HG03159 (cell line): ENCODE results near the gene SLAMF8.
A peak's percentile ranks its signal among the peaks of the same experiment; 100 is the strongest.

Experiments
- ATAC-seq: cut with Tn5 transposase; IDR thresholded peaks from one replicate; pipeline ENCODE4 v1.9.1; 2021; ENCODE audit warnings: mild to moderate bottlenecking, moderate library complexity; ENCODE audit not compliant: unreplicated experiment

Gene SLAMF8

DNA sequence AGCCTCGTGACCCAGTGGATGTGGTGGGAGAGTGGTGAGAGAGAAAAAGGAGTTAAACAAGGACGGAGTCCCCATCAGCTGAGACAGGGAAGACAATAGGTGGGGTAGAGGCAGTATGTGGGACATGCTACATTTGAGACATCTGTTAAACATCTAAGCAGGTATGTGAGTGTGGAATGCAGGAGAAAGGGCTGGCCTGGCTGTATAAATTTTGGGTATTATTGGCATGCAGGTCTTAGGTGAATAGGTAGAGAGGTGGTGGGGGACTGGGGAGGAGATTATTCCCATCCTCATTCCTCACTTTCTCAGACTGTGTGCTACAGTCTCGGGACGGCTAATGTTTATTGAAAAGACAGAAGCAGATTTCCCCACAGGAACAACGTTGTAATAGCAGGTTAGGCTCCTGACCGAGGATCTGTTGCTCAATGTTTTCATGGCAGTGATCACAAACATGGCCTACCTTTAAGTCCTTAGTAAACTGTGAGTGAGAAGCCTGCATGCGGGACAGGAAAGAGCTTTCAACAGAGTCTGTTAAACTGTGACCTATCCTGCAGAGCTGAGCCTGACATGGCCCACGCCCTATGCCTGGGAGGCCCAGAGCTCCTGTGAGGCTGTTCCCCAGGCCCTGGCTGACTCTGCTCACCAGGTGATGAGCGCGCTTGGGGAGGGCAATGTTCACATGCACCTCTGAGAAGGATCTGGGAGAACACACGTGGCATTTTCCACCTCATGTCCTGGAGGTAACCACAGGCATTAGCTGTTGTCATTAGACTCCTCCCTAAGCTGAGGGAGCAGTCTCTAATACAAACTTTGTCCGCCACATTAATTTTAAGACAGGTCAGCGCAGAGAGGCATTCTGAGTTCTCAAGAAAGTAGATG is 19.3 kb downstream of the SLAMF8 start:
- no peak for ATAC-seq

DNA sequence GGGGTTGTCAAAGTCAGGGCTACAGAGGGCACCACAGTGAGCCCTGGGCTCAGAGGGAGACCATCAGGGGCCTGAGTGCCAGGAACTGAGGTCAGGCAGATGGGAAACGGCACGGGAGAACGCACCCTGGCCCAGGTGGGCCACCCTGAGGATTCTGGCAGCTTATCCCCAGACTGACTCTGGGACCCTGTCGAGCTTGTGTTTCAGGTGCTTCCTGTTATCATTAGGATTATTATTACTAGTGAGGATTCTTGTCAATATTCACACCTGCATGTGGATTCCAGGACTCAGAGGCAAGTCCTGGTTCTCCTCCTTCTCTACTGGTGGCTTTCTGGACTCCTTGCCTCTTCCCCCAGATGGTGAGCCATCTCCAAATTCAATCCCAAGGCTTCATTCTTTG is 20.6 kb downstream of the SLAMF8 start:
- ATAC-seq: no peak

DNA sequence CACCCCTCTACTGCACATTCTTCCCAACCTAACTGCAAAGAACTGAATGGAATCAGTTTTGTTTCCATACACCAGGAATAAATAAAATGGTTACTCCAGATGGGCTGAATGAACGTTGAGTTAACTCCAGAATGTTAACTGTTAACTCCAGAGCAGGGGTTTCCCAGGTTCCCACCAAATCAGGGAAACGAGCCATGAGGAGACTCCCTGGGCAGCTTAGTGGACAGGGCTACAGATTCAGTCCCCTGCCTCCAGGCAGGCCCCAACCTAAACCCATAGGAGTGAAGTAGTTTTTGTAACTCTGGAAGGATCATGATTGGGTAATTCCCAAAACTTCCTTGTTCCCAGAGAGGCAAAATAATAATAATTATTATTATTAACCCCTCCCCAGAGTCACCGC is 21.7 kb downstream of the SLAMF8 start:
- ATAC-seq: no peak

DNA sequence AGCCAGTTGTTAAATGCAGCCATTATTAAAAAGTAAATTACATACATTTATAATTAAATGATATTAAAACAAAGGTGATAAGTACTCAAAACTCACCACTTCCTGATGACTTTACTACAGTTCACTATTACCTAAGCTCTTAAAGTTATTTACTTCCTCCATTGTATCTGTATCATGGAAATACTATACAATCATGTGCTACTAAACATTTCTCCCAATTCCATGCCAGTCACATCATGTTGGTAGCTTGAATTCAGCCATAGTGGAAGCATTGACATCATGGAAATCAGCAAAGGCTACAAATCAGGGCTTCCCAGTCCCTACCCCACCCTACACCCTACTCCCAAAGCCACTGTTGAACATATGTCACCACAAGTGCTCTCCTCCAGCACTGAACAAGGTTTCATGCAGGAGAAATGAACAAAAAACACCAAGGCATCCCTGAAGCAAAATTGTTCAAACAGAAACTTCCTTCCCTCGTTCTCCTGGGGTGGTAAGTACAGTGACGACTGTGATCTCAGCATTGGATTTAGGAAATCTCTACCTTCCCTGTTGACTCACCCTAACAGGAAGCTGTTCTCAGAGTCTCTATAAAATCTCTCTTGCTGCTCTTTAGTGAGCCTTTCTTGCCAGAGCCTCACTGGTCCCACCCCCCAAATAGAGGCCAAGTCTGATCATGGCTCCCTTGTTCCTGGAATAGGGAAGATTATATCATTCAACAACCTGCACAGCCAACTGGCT is 23.1 kb downstream of the SLAMF8 start:
- ATAC-seq: no peak

DNA sequence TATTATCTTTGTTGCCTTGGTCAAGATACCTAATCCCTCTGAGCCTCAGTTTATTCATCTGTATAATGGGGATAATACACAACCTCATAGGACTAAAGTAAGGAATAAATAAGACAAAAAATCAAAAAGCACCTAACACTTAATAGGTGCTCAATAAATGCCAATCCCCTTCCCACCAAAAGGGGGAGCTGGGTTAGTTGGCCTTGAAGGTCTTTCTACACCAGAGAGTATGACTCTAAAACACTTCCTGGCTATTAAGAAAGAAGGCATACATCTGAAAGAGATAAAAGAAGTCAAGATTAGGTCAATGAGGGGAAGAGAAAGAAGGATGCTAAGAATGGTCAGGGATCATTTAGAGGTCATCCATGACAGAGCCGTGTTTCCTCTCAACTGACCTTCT is 24.7 kb downstream of the SLAMF8 start:
- ATAC-seq: no peak

DNA sequence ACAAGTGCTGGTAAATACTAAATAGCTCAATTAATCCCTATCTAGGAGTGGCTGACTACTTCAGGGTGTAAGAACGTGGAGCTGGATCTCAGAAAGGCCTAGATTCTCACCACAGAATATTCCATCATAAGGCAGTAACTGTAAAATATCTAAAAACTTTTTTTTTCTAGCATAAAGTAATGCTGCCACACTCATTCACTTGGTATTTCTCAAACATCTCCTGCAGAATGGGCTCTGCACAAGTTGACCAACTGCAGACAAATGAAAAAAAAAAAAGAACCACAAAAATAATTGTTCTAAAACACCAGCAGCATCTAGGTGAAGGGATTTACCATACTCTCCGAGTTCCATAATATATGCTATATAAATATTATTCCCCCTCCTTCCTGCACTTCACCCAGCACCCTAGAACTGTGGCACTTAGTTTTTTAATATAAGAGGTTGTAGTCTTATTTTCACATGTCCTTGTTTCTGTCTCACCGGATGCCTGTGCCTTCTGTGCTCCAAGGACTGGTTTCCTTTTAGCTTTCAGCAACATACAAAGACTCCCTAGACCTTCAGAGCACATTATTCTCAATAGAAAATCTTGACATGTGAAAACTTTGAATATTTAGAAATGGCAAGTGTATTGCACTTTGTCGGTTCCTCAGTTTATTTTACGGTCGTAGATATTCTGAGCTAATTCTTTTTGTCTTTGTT is 26.9 kb downstream of the SLAMF8 start:
- ATAC-seq: no peak

DNA sequence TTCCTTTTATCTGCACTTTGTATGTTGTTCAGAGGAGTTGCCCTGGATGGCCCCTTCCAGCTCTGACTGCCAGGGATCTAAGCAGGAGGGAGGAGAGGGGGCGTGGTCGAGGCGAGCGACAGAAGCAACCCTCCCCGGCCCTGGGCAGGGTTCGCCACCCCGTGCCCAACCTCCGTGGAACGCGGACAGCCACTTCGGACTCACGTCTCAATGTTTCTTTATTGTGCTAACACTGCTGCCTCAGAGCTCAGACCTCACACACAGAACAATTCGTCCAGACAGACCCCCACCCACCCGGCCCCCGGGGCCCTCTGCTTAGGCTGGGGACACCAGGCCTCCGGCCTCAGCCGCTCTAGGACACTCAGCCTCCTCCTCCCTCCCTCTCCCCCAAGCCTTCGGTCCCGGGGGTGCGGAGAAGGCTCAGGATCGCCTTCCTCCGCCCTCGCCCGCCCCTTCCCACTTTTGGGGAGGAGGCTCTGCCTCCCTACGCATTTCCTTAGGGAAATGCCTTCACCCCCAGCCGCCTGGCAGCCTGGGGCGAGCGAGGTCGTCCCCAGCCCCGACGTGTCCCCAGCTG is 27.5 kb downstream of the SLAMF8 start:
- ATAC-seq: peak; percentile 9

DNA sequence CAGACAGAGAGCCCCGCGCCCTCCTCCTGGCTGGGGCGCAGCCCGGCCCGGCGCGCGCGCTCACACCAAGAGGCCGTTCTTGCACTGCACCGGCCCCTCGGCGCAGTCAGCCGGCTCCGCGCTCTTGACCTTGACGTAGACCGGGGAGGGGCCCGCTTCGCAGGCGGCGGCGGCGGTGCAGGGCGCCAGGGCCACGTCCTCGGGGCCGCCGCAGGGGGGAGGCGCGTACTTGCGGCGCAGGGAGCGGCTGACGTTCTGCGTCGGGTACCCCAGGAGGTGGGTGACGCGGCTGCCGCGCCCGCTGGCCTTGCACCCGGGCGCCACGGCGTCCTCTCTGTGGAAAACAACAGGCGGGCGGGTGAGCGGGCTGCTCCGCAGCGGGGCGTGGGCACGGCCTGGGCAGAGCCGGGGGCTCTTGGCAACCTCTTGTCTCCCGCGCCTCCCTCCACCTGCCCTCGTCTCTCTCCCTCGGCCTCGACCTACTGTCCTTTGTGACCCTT is 28.1 kb downstream of the SLAMF8 start:
- ATAC-seq: peak; percentile 87

DNA sequence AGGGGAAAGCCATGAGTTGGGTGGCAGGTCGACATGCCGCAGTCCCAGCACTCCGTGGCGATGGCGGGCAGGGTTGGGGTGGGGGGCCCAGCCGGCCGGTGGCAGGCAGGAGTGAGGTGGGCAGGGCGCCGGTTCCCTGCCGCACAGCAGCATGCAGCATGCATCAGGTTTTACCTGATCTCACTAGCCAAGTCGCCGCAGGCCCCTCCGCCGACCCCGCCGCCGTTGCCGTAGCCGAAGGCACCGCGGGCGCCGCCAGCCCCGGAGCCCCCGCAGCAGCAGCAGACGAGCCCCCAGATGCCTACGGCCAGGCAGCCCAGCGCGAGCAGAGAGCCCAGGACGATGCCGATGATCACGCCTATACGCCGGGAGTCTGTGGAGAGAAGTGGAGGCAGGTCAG is 29.0 kb downstream of the SLAMF8 start:
- no peak for ATAC-seq

DNA sequence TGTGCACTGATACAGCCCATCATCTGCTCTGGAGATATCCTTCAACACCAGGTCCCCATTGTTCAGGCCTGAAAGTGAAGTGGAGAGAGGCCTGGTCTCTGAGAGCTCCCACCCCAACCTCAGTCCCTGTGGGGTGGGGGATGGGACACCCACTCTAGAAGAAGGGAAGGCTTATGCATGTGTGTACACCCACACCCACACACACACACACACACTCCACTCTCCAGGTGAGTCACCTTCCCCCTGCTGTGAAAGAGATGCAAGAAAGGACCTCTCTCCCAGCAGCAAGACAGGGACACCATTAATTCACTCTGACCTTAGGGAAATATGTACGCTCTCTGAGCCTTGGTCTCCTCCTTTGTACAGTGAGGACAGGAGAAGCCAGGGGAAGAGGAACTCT is 29.9 kb downstream of the SLAMF8 start:
- no peak for ATAC-seq

DNA sequence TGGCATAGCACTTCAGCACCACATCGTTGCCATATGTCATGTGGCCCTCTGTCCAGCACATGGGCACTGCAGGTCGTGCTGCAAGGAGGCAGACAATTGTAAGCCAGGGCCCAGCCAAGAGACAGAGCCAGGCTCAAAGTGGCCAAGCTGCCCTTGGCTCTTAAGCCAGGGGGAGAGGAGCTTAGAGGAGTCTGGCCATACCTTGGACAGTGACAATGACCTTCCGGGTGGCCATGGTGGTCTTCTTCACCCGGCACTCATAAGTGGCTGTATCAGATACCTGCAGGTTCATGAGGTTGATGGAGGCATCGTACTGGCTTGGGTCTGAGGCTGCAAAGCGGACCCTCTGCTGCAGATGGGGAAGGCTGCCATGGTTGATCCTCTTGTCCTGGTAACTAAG is 31.2 kb downstream of the SLAMF8 start:
- no peak for ATAC-seq

DNA sequence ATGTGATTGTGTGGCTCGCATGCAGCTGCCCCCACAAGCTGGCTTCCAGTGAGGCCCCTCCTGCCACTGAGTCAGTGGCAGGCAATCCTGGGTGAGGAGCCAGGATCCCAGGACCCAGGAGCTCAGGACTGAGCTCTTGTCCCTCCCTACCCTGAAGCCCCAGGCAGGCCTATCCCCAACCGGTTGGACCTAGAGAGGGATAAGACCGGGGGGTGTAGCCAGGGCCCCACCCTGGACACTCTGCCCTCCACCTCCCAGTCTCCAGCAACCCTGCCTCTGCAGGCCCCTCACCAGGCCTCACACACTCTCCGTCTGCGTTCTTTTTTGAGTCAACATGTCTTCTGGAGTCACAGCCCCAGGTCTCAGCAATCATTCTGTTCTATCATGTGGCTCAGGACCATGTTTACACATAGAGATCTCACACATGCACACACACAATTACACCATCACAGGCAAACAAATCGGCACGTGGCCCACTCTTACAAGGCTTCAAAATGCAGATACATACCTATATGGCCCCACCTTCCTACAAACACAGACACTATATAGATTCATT is 33.2 kb downstream of the SLAMF8 start:
- no peak for ATAC-seq

DNA sequence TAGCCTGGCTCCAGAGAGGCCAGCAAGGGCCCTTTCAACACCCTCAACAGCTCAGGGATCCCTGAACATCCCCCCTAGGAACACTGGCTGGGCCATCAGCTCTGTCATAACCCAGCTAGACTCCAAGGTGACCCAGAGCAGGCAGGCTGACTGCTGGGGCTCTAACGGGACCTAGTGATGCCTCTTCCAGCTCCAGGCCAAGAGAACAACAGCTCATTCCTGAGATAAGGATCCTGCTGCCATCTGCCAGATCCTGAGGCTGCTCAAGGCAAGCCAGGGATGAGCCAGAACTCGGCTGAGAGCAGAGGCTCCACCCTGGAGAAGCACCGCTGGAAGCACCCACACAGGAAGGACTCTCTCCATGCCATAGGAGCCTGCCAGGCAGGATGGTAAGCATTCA is 33.8 kb downstream of the SLAMF8 start:
- ATAC-seq: no peak

DNA sequence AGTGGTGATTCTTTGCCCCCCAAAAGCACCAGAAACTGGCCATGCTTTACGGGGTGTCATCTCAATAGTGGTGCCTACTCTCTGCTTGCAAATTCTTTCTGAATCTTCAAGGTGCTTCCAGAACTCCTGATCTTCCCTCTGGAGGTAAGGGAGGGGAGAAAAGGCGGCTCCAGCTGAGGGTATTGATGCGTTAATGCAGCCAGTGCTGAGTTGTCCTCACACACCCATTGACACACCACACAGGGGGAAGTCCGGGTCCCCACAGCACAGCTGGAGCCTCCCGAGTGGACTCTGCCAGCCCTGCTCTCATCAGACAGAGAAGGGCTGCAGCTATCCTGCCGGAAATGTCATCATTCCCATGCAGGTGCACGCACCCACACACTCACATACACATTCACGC is 34.5 kb downstream of the SLAMF8 start:
- no peak for ATAC-seq

DNA sequence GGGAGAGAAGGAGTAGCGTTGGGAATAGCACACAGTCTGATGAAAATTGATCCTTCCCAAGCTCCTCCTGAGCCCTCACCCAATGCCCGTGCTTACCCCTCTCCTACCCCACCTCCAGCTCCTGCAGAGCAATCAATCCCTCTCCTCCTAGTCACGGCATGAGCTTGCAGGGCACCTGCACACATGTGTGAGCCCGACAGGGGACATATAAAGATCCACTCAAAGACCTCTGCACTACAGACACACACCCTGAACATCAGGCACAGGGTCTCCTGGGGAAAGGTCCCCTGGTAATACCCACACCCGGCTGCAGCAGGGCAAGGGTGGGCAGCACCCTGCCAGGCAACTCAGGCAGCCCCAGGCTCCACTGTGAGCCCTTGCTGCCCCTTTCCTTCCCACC is 35.4 kb downstream of the SLAMF8 start:
- ATAC-seq: no peak

DNA sequence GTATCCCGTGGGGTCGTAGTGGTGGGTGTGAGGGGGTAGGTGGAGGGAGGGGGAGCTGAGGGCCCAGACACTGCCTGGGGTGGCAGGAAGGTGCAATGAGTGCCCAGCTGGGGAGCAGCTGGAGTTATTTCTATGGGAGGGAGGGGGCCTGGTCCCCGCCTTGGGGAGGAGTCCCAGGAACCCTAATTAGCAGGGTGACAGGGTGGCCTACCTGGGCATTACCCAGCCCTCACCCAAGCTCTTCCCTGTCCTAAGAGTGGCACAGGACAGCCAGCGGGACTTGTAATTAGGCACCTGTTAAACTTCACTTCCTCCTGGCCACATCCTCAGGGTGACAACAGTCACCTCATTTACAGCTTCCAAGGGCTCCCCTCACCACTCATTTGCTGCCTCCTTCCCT is 35.9 kb downstream of the SLAMF8 start, which contains the start of gene VSIG8:
TSS of gene VSIG8 (minus strand) at position 101 of the 400 bp plus-strand sequence. CDS start 136 bp downstream, outside the sequence.
- ATAC-seq: no peak

DNA sequence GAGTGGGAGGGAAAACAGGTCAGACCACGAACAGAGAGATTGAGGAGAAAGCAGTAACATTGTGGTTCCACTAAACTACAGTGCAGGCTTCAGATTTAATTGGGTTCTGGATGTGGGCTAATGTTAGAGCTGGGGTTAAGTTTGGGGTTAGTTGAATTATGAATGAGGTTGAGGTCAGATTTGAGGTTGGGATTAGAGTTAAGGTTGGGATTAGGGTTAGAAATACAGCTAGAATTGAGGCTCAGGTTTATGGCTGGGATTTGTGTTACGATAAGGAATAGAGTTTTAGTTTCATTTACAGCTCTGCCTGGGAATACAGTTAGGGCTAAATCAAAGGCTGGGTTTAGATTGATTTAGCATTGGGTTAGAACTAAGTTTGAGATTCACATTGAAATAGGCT is 37.6 kb downstream of the SLAMF8 start:
- ATAC-seq: no peak

DNA sequence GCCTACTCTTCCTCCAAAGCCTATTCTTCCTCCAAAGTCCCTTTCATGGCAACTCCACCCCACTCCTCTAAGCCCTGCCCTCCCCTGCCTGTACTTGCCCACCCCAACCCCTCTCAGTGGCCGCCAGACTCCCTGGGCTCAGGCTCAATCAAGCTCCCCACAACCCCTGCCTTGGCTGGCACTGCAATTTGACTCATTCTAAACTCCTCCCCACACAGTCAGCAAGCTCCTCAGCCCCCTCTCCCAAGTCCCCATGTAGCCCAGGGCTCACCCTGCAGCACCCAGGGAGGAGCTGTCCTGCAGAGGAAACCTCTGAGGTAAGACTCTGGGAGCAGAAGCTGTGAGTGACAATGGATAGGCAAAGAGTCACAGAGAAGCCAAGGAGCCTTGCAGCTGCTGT is 39.4 kb downstream of the SLAMF8 start:
- no peak for ATAC-seq

DNA sequence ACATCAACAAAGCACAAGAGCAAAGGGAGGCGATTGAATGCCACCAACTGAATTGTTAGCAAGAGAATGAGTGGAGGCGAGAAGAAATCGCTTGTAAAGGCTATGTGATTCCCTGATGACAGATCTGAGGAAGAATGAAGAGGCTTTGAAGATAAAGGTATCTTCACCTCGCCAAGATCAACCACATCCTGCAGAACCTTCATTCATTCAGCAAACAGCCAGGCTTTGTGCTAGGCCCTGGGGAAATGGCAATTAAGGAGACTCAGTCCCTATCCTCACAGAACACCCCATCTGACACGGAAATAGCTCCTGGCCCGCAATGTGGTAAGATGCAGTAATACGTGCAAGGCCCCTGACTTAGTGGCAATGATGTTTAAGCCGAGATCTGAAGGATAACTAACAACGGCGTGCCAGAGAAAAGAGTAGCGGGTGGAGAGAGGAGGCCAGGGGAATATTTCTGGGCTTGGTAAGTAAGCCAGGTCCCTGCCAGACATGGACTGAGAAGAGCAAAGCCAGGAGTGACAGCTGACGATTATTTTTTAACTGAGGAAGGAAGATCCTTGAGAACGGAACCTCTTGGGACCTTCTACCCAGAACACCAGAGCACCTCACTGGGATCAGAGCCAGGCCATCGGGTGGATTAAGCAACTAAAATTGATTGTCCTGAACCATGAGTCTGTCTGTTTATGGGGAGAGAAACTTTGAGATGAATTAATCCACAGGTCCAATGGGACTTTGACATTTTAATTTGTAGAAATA is 40.4 kb downstream of the SLAMF8 start:
- no peak for ATAC-seq

DNA sequence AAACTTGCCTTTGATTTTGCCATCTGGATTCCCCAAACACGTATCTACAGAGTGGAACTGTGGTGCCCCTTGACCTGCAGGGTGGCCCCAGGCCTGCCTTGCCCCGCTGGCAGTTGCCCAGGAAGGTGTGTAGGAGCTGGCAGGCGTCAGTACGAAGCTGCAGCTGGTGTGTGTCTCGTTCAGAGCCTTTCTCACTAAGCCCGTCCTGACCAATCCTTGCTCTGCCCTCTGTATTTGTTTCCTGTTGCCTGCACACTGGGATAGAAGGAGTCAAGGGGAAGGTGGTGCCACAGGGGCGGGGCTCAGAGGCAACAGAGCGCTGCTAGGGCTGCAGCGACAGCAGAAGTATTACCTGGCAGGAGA is 41.0 kb downstream of the SLAMF8 start:
- no peak for ATAC-seq
